Activated CD4-positive, alpha-beta memory T cell treated with anti-CD3 and anti-CD28 coated beads for 36 hours (primary cell): ENCODE results near the gene NDUFV2. TPM values are rescaled to one million over a fixed set of nuclear protein-coding genes. Genes with fewer than 3 reads are reported as not detected.
"Not testable (repeated sequence)": the region's sequence is repeated elsewhere in the genome, so short reads cannot be mapped to it uniquely, and the experiment has no call there.

Experiments
- CTCF ChIA-PET: fragments of 350-600 bp; sonication (Branson Sonifier 250); formaldehyde crosslinking; loops from one replicate; lab custom pipeline; 2021; ENCODE audit warnings: antibody characterized with exemption, inconsistent platforms; lab: Charles Lee
- POLR2A ChIA-PET: fragments of 350-600 bp; sonication (Branson Sonifier 250); formaldehyde crosslinking; loops from one replicate; lab custom pipeline; 2021; ENCODE audit warnings: antibody characterized with exemption; lab: Charles Lee
- DNase-seq: peaks from one replicate; pipeline ENCODE4 v3.0.0-alpha.2; 2020
- H3K27ac Mint-ChIP-seq: one replicate; pipeline ENCODE4 v1.8.0; 2021; ENCODE audit warnings: mixed read lengths
- H3K27me3 Mint-ChIP-seq: one replicate; pipeline ENCODE4 v1.8.0; 2021; ENCODE audit warnings: mixed read lengths
- H3K36me3 Mint-ChIP-seq: one replicate; pipeline ENCODE4 v1.8.0; 2021; ENCODE audit warnings: mixed read lengths
- H3K4me1 Mint-ChIP-seq: one replicate; pipeline ENCODE4 v1.8.0; 2021; ENCODE audit warnings: low read depth, mixed read lengths
- H3K4me3 Mint-ChIP-seq: one replicate; pipeline ENCODE4 v1.8.0; 2021; ENCODE audit warnings: mild to moderate bottlenecking, mixed read lengths
- H3K9me3 Mint-ChIP-seq: one replicate; pipeline ENCODE4 v1.8.0; 2021; ENCODE audit warnings: mixed read lengths
- intact Hi-C: fragments of 100-400 bp; cut with micrococcal nuclease; formaldehyde crosslinking; loops from one replicate; pipeline ENCODE4 v1.15.1; 2023
- total RNA-seq, 2 experiments: library from RNA; stranded (reverse); gene quantifications; one replicate each; pipeline ENCODE4 v1.2.3, GENCODE V29; 2021

Gene NDUFV2
- total RNA-seq, 2 experiments from 2014 or later: 535 to 552 TPM

- H3K36me3 Mint-ChIP-seq: peaks cover 39% of the 10 kb centered on the region
- CTCF ChIA-PET, H3K9me3 Mint-ChIP-seq, POLR2A ChIA-PET, intact Hi-C loops, DNase-seq, H3K4me3 Mint-ChIP-seq, H3K27me3 Mint-ChIP-seq: not testable (repeated sequence)
- peak overlapping the region; percentile 50 for H3K27ac Mint-ChIP-seq
- H3K4me1 Mint-ChIP-seq: peaks cover 83% of the 10 kb centered on the region
Observed at GRCh38 chr18:9171919-9172318, 69.4 kb downstream of the NDUFV2 start.

DNA sequence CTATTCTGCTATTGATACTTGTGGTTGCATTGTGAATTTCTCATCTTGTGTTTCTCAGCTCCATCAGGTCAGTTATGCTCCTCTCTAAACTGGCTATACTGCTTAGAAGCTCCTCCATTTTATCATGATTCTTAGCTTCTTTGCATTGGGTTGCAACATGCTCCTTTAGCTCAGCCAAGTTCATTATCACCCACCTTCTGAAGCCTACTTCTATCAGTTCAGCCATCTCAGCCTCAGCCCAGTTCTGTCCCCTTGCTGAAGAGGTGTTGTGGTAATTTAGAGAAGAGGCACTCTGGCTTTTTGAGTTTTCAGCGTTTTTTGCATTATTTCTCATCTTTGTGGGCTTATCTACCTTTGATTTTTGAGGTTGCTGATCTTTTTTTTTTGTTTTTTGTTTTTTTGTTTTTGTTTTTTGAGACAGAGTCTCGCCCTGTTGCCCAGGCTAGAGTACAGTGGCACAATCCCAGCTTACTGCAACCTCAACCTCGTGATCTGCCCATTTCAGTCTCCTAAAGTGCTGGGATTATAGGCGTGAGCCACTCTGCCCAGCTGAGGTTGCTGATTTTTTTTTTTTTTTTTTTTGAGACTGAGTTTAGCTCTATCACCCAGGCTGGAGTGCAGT, 70.1 kb downstream of the NDUFV2 start:
- POLR2A ChIA-PET: no interaction called here
- H3K4me1 Mint-ChIP-seq: peaks cover 87% of the 10 kb centered on the region
- H3K27ac Mint-ChIP-seq: peak overlapping the region; percentile 50
- no peak overlapping the region for H3K4me3 Mint-ChIP-seq
- intact Hi-C loops: loop anchor here (1.0 kb wide), 1 partner anchor 13 kb away; no protein-coding TSS in a partner anchor
- CTCF ChIA-PET: no interaction called here
- H3K9me3 Mint-ChIP-seq: peaks cover 8% of the 10 kb centered on the region
- no peak for DNase-seq
- no peaks in the 10 kb centered on the region for H3K27me3 Mint-ChIP-seq
- peaks cover 36% of the 10 kb centered on the region for H3K36me3 Mint-ChIP-seq

GRCh38 chr18:9173770-9174233, 71.3 kb downstream of the NDUFV2 start:
- Mint-ChIP-seq H3K4me3 (no peak overlapping the region), H3K9me3 (peaks cover 8% of the 10 kb centered on the region), H3K27ac (peak overlapping the region; percentile 23), H3K36me3 (peaks cover 34% of the 10 kb centered on the region), H3K4me1 (peaks cover 86% of the 10 kb centered on the region), H3K27me3 (no peaks in the 10 kb centered on the region)
- ChIA-PET POLR2A (no interaction called here), CTCF (no interaction called here)
- DNase-seq: peak; percentile 55
- intact Hi-C loops: loop anchor here (1.0 kb wide), 1 partner anchor 11 kb away; no protein-coding TSS in a partner anchor

DNA sequence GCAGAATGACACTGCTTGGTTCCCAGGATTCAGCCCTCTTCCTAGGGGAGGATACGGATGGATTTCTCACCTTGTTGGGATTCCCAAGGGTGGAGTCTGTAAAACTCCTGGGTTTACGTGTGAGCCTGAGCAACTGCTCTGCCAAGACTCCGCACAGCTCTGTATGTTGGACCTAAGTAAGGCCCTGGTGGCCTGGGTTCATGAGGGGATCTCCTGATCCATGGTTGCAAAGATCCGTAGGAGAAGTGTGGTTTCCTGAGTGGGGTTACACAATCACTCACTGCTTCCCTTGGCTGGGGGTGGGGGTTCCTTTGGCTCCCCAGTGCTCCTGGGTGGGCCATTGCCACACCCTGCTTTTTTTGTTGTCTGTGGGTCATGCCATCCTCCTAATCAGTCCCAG, 71.8 kb downstream of the NDUFV2 start:
- Mint-ChIP-seq H3K4me1 (peaks cover 84% of the 10 kb centered on the region), H3K36me3 (peaks cover 33% of the 10 kb centered on the region), H3K9me3 (peaks cover 8% of the 10 kb centered on the region)

GRCh38 chr18:9175115-9175514, 72.6 kb downstream of the NDUFV2 start:
- CTCF ChIA-PET: no interaction called here
- H3K4me3 Mint-ChIP-seq: no peak overlapping the region
- no peaks in the 10 kb centered on the region for H3K27me3 Mint-ChIP-seq
- H3K9me3 Mint-ChIP-seq: peaks cover 8% of the 10 kb centered on the region
- H3K27ac Mint-ChIP-seq: no peak overlapping the region
- intact Hi-C loops: no loop called here
- POLR2A ChIA-PET: interaction anchor here (0.6 kb wide), 1 partner anchor 9 kb away, joined by 3 read pairs; no protein-coding TSS in a partner anchor
- H3K4me1 Mint-ChIP-seq: peaks cover 80% of the 10 kb centered on the region
- no peak for DNase-seq
- peaks cover 28% of the 10 kb centered on the region for H3K36me3 Mint-ChIP-seq

More for the DNA sequence above, 71.8 kb downstream of the NDUFV2 start:
- intact Hi-C loops: no loop called here
- no peak for DNase-seq
- peak overlapping the region; percentile 29 for H3K27ac Mint-ChIP-seq
- ChIA-PET POLR2A (interaction anchor here (0.6 kb wide), 1 partner anchor 10 kb away, joined by 3 read pairs; no protein-coding TSS in a partner anchor), CTCF (no interaction called here)
- no peaks in the 10 kb centered on the region for H3K27me3 Mint-ChIP-seq
- no peak overlapping the region for H3K4me3 Mint-ChIP-seq

DNA sequence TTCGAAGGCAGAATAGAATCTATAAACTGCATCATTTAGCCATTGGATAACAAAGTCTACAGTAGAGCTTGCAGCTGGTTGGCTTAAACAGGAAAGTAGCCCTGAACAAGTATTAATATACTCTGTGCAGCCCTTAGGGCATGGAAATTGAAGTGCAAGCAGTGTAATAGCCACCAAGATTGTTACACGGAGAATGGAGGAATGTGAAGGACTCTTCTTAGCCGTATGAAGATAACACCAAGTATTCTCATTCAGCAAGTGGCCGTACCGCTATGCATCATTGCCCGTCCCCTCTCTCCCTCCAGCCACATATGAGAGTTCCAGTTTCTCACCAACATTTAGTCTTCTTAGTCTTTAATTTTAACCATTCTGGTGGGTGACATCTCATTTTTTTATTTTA, 74.5 kb downstream of the NDUFV2 start:
- H3K4me1 Mint-ChIP-seq: peaks cover 77% of the 10 kb centered on the region

GRCh38 chr18:9177466-9177865, 75.0 kb downstream of the NDUFV2 start:
- H3K27ac Mint-ChIP-seq: no peak overlapping the region
- DNase-seq: no peak
- POLR2A ChIA-PET: no interaction called here
- peaks cover 16% of the 10 kb centered on the region for H3K36me3 Mint-ChIP-seq
- H3K27me3 Mint-ChIP-seq: no peaks in the 10 kb centered on the region
- no peak overlapping the region for H3K4me3 Mint-ChIP-seq
- H3K9me3 Mint-ChIP-seq: peaks cover 2% of the 10 kb centered on the region
- peaks cover 73% of the 10 kb centered on the region for H3K4me1 Mint-ChIP-seq
- CTCF ChIA-PET: no interaction called here
- intact Hi-C loops: no loop called here

More for the DNA sequence above, 74.5 kb downstream of the NDUFV2 start:
- Mint-ChIP-seq H3K9me3 (peaks cover 2% of the 10 kb centered on the region), H3K27ac (no peak overlapping the region), H3K27me3 (no peaks in the 10 kb centered on the region), H3K36me3 (peaks cover 18% of the 10 kb centered on the region), H3K4me3 (no peak overlapping the region)
- intact Hi-C loops: no loop called here
- DNase-seq: no peak
- ChIA-PET POLR2A (no interaction called here), CTCF (no interaction called here)

GRCh38 chr18:9178557-9178956, 76.1 kb downstream of the NDUFV2 start:
- H3K27ac Mint-ChIP-seq: no peak overlapping the region
- intact Hi-C loops: no loop called here
- H3K9me3 Mint-ChIP-seq: peaks cover 2% of the 10 kb centered on the region
- H3K27me3 Mint-ChIP-seq: no peaks in the 10 kb centered on the region
- no peak overlapping the region for H3K4me3 Mint-ChIP-seq
- POLR2A ChIA-PET: no interaction called here
- DNase-seq: no peak
- peaks cover 72% of the 10 kb centered on the region for H3K4me1 Mint-ChIP-seq
- CTCF ChIA-PET: no interaction called here
- peaks cover 26% of the 10 kb centered on the region for H3K36me3 Mint-ChIP-seq

DNA sequence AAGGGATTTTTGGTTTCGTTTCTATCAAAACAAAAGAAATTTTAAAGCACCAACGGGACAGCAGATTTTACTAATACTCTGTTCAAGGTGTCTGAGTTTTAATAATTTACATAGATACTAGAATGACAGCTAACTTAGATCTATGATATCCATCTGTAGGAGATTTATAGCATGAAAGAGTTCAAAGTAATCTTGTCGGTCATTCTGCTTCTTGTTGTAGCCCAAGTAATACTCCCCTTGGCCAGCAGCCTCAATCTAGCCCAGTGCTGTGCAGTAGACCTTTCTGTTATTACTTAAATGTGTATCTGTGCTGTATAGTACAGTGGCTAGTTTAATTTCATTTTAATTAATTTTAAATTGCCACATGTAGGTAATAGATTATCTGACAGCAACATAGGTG, 78.8 kb downstream of the NDUFV2 start:
- no peak for DNase-seq
- Mint-ChIP-seq H3K4me1 (peaks cover 73% of the 10 kb centered on the region), H3K36me3 (peaks cover 37% of the 10 kb centered on the region), H3K9me3 (no peaks in the 10 kb centered on the region), H3K27ac (no peak overlapping the region), H3K27me3 (no peaks in the 10 kb centered on the region), H3K4me3 (no peak overlapping the region)
- ChIA-PET POLR2A (no interaction called here), CTCF (interaction anchor here (0.9 to 1.7 kb wide), 2 partner anchors 24 to 108 kb away, joined by 3 to 5 read pairs; no protein-coding TSS in a partner anchor)
- intact Hi-C loops: no loop called here

DNA sequence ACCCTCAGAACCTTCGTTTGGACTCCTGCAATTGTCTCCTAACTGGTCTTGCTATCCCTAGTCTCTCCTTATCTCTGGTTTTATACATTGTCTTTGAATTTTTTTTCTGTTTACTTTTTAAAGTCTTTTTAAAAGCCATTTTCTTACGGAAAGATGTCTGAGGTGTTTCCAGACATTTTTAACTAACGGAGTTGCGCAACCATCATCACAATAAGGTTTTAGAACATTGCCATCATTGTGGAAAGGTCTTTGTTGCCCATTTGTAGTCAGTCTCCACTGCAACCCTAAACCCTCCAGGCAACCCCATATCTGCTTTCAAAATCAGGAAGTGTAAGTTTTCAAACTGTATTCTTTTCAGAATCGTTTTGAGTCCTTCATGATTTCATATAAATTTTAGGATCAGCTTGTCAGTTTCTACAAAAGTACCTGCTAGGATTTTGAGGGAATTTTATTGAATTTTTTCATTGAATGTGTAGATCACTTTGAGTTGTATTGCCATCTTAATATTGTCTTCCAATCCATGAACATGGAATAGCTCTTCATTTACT, 80.4 kb downstream of the NDUFV2 start:
- peaks cover 40% of the 10 kb centered on the region for H3K36me3 Mint-ChIP-seq
- intact Hi-C loops: no loop called here
- peaks cover 63% of the 10 kb centered on the region for H3K4me1 Mint-ChIP-seq
- no peak for DNase-seq
- no peaks in the 10 kb centered on the region for H3K9me3 Mint-ChIP-seq
- CTCF ChIA-PET: interaction anchor here (0.9 kb wide), 1 partner anchor 22 kb away, joined by 3 read pairs; no protein-coding TSS in a partner anchor
- no peak overlapping the region for H3K4me3 Mint-ChIP-seq
- peak overlapping the region; percentile 0 for H3K27ac Mint-ChIP-seq
- H3K27me3 Mint-ChIP-seq: no peaks in the 10 kb centered on the region
- POLR2A ChIA-PET: no interaction called here
